HCT116 (cell line): ENCODE measurements around the gene SLC12A8. TPM values are rescaled to one million over a fixed set of nuclear protein-coding genes. Genes with fewer than 3 reads are reported as not detected.

Source experiments
- ATAC-seq: fragments of 200-7000 bp; cut with Tn5 transposase; 2 replicates; pipeline ENCODE4 v1.9.1; 2020; ENCODE audit warnings: mild to moderate bottlenecking, moderate library complexity
- BruUV-seq: library from RNA; stranded (reverse); fragments of 400-500 nt; replicated peaks from 2 replicates; lab custom pipeline; 2021; lab: Mats Ljungman, UMichigan
- CTCF ChIA-PET: fragments of 300-600 bp; sonication (Branson Sonifier 250); formaldehyde crosslinking; loops from one replicate; lab custom pipeline; 2021; ENCODE audit warnings: antibody characterized with exemption; lab: Charles Lee
- POLR2A ChIA-PET: fragments of 300-600, 350-600 bp; sonication (Branson Sonifier 250); formaldehyde crosslinking; loops from one replicate; lab custom pipeline; 2021; ENCODE audit warnings: antibody characterized with exemption; lab: Charles Lee
- RAD21 ChIA-PET, 2 experiments: fragments of 300-600 bp; sonication (Branson Sonifier 250); formaldehyde crosslinking; loops; one replicate each; lab custom pipeline; 2023; ENCODE audit warnings: low total read pairs in 2 of 2; ENCODE audit not compliant: uncharacterized antibody in 2 of 2, unreplicated experiment in 2 of 2, low non-redundant PET in 1 of 2; lab: Charles Lee
- DNase-seq: peaks from one replicate; pipeline ENCODE4 v3.0.0-alpha.2; 2010; ENCODE audit warnings: low read depth, low spot score
- H2AFZ ChIP-seq: fragments of 200-600 bp; shearing (Covaris generic), sonication (generic); 2 replicates; pipeline ENCODE4 v1.6.1; 2017; ENCODE audit warnings: low read depth, mixed run types, mixed read lengths, antibody characterized with exemption, low read length; ENCODE audit not compliant: poor library complexity, severe bottlenecking
- H3K27ac ChIP-seq: 2 replicates; pipeline ENCODE4 v1.5.1; 2012; ENCODE audit warnings: low read depth, low read length
- H3K27me3 ChIP-seq: fragments of 200-600 bp; sonication (generic); 2 replicates; pipeline ENCODE4 v1.6.1; 2016; ENCODE audit warnings: mixed run types, low read length, mixed read lengths; ENCODE audit not compliant: insufficient read depth
- H3K36me3 ChIP-seq, 2 experiments: fragments of 200-500 bp in 1 of 2; fragments of 200-600 bp in 1 of 2; sonication (Bioruptor generic) in 1 of 2; sonication (generic) in 1 of 2; 2 replicates each; pipeline versions ENCODE4 v1.5.1 to v1.6.1; 2014 to 2016; ENCODE audit warnings: low read length in 2 of 2, inconsistent platforms in 1 of 2, mixed read lengths in 1 of 2, mixed run types in 1 of 2; ENCODE audit not compliant: insufficient read depth in 2 of 2, control insufficient read depth in 1 of 2
- H3K4me1 ChIP-seq, 2 experiments: fragments of 200-600 bp in 1 of 2; sonication (generic) in 1 of 2; 2 replicates each; pipeline versions ENCODE4 v1.5.1 to v1.6.1; 2012 to 2017; ENCODE audit warnings: low read length in 2 of 2, inconsistent platforms in 1 of 2, mild to moderate bottlenecking in 1 of 2, mixed read lengths in 1 of 2, mixed run types in 1 of 2, moderate library complexity in 1 of 2; ENCODE audit not compliant: insufficient read depth in 2 of 2, control insufficient read depth in 1 of 2
- H3K4me2 ChIP-seq: fragments of 200-600 bp; sonication (generic); 2 replicates; pipeline ENCODE4 v1.6.1; 2017; ENCODE audit warnings: mixed run types, low read length, mixed read lengths
- H3K4me3 ChIP-seq, 2 experiments: fragments of 200-600 bp in 1 of 2; sonication (generic) in 1 of 2; replicated peaks in 1 of 2; 2 replicates each; pipeline ENCODE4 v1.5.1; 2011 to 2016; ENCODE audit warnings: low read length in 2 of 2, control low read depth in 1 of 2, low read depth in 1 of 2, mild to moderate bottlenecking in 1 of 2, mixed read lengths in 1 of 2, mixed run types in 1 of 2
- H3K79me2 ChIP-seq: fragments of 200-600 bp; sonication (generic); 2 replicates; pipeline ENCODE4 v1.6.1; 2017; ENCODE audit warnings: mild to moderate bottlenecking, mixed run types, low read length, moderate library complexity, mixed read lengths; ENCODE audit not compliant: insufficient read depth
- H3K9ac ChIP-seq: fragments of 200-600 bp; sonication (generic); 2 replicates; pipeline ENCODE4 v1.6.1; 2016; ENCODE audit warnings: low read length, mixed read lengths
- H3K9me2 ChIP-seq: fragments of 200-600 bp; sonication (generic), shearing (Covaris generic); 2 replicates; pipeline ENCODE4 v1.6.1; 2017; ENCODE audit warnings: mixed run types, mild to moderate bottlenecking, moderate library complexity; ENCODE audit not compliant: insufficient read depth
- H3K9me3 ChIP-seq, 2 experiments: fragments of 200-500 bp in 1 of 2; fragments of 200-600 bp in 1 of 2; sonication (Bioruptor generic) in 1 of 2; sonication (generic) in 1 of 2; 2 replicates each; pipeline ENCODE4 v1.6.1; 2014 to 2017; ENCODE audit warnings: low read length in 2 of 2, mixed read lengths in 2 of 2, inconsistent platforms in 1 of 2, low read depth in 1 of 2, mild to moderate bottlenecking in 1 of 2, mixed run types in 1 of 2, moderate library complexity in 1 of 2; ENCODE audit not compliant: control insufficient read depth in 1 of 2, insufficient read depth in 1 of 2
- H4K20me1 ChIP-seq: fragments of 200-600 bp; sonication (generic), shearing (Covaris generic); 2 replicates; pipeline ENCODE4 v1.6.1; 2017; ENCODE audit warnings: mixed run types, mild to moderate bottlenecking, moderate library complexity; ENCODE audit not compliant: insufficient read depth
- ATF3 ChIP-seq: IDR thresholded peaks from 2 replicates; pipeline ENCODE4 v1.6.1; 2012
- CTCF ChIP-seq, 3 experiments: fragments of 200-600 bp in 1 of 3; sonication (generic) in 1 of 3; IDR thresholded peaks in 2 of 3; conservative IDR thresholded peaks in 1 of 3; 2 replicates each; pipeline ENCODE4 v1.5.1; 2012 to 2017; ENCODE audit warnings: low read depth in 2 of 3, low read length in 2 of 3, antibody characterized with exemption in 1 of 3, borderline replicate concordance in 1 of 3, control low read depth in 1 of 3, mild to moderate bottlenecking in 1 of 3, mixed read lengths in 1 of 3, mixed run types in 1 of 3, moderate library complexity in 1 of 3; ENCODE audit not compliant: insufficient read depth in 1 of 3
- ELF1 ChIP-seq: IDR thresholded peaks from 2 replicates; pipeline ENCODE4 v1.6.1; 2012; ENCODE audit warnings: low read depth, borderline replicate concordance
- EZH2phosphoT487 ChIP-seq: fragments of 200-600 bp; IDR thresholded peaks from 2 replicates; pipeline ENCODE4 v1.6.1; 2018; ENCODE audit warnings: antibody characterized with exemption, borderline replicate concordance
- JUND ChIP-seq: IDR thresholded peaks from 2 replicates; pipeline ENCODE4 v1.6.1; 2012
- MAX ChIP-seq: IDR thresholded peaks from 2 replicates; pipeline ENCODE4 v1.6.1; 2012
- TCF7L2 ChIP-seq: IDR thresholded peaks from 2 replicates; pipeline ENCODE4 v1.7.0; 2011; ENCODE audit warnings: borderline replicate concordance, inconsistent platforms; ENCODE audit not compliant: insufficient read depth, insufficient read length; ENCODE audit errors: extremely low read depth
- YY1 ChIP-seq: IDR thresholded peaks from 2 replicates; pipeline ENCODE4 v1.6.1; 2011; ENCODE audit warnings: low read length, low read depth, moderate library complexity, mild to moderate bottlenecking; ENCODE audit not compliant: insufficient replicate concordance; ENCODE audit errors: extremely low read depth
- ZNF274 ChIP-seq: fragments of 200-500 bp; sonication (Bioruptor generic); IDR thresholded peaks from 2 replicates; pipeline ENCODE4 v1.6.1; 2014; ENCODE audit warnings: mild to moderate bottlenecking, low read depth, low read length, inconsistent platforms
- intact Hi-C: fragments of 100-400 bp; cut with micrococcal nuclease; formaldehyde crosslinking; loops from 2 replicates; pipeline ENCODE4 v1.10.0; 2022
- total RNA-seq: library from RNA; stranded (reverse); gene quantifications from one replicate; pipeline ENCODE4 v1.2.1, GENCODE V29; 2021; ENCODE audit not compliant: unreplicated experiment

SLC12A8 gene
- total RNA-seq, 1 experiment from 2014 or later = 19.9 TPM

- no peak for DNase-seq
- no peak overlapping the region for H3K4me2 ChIP-seq
- ChIA-PET POLR2A (no interaction called here), CTCF (no interaction called here), RAD21 (no interaction called here)
- no peaks in the 10 kb centered on the region for H3K4me1 ChIP-seq
- no peak overlapping the region for H3K27ac ChIP-seq
- no peaks in the 10 kb centered on the region for H3K9me3 ChIP-seq
- no peak for ATAC-seq
- intact Hi-C loops = no loop called here
- no peaks in the 10 kb centered on the region for H3K9me2 ChIP-seq
- H3K79me2 ChIP-seq = no peaks in the 10 kb centered on the region
- H3K27me3 ChIP-seq = no peaks in the 10 kb centered on the region
- H3K36me3 ChIP-seq = peaks cover 0 to 28% of the 10 kb centered on the region in 2 experiments; a peak in 1 of 4 replicates
- no peak overlapping the region for H3K4me3 ChIP-seq
- H2AFZ ChIP-seq = no peak overlapping the region
- no TSS peak for BruUV-seq
- no peak overlapping the region for H3K9ac ChIP-seq
- no peak for TF ChIP-seq EZH2phosphoT487
- TF ChIP-seq ATF3 = no peak
- no peak for TF ChIP-seq MAX
- TF ChIP-seq TCF7L2 = no peak
- no peak for TF ChIP-seq JUND
- TF ChIP-seq YY1 = no peak
- no peaks in the 10 kb centered on the region for H4K20me1 ChIP-seq
These were observed 21.8 kb downstream of the SLC12A8 start for GRCh38 chr3:125190786-125191185.

GRCh38 chr3:125189378-125190165 is 23.0 kb downstream of the SLC12A8 start:
- no TSS peak for BruUV-seq
- Histone ChIP-seq H3K27ac (no peak overlapping the region), H3K9ac (no peak overlapping the region), H3K27me3 (no peaks in the 10 kb centered on the region), H3K36me3 (peaks cover 0 to 28% of the 10 kb centered on the region in 2 experiments; a peak in 1 of 4 replicates), H3K9me2 (no peaks in the 10 kb centered on the region), H4K20me1 (no peaks in the 10 kb centered on the region), H3K4me1 (no peaks in the 10 kb centered on the region), H3K4me3 (no peak overlapping the region), H2AFZ (no peak overlapping the region), H3K9me3 (no peaks in the 10 kb centered on the region), H3K4me2 (no peak overlapping the region), H3K79me2 (no peaks in the 10 kb centered on the region)
- DNase-seq (no peak), ATAC-seq (no peak)
- intact Hi-C loops = no loop called here
- POLR2A ChIA-PET = no interaction called here
- RAD21 ChIA-PET = no interaction called here
- TF ChIP-seq ELF1 = no peak
- TF ChIP-seq EZH2phosphoT487 = no peak
- TF ChIP-seq ZNF274 = no peak
- TF ChIP-seq YY1 = no peak
- no peak for TF ChIP-seq CTCF (IDR thresholded peaks at IDR 0.05 in 2 of 3, conservative IDR thresholded peaks at IDR 0.05 in 1 of 3; ENCODE audit: borderline replicate concordance in 1 of 3, insufficient read depth in 1 of 3, low read depth in 2 of 3, low read length in 2 of 3)
- CTCF ChIA-PET = no interaction called here
